Measurements from ENCODE around the gene WDR33.

The WDR33 gene

GRCh38 chr2:127847931-127848330 lies 37.0 kb upstream of the WDR33 start:
- ChIA-PET POLR2A (ENCODE audit: low non-redundant PET) (no interaction called here), CTCF (no interaction called here)
- TF ChIP-seq CTCF (conservative IDR thresholded peaks at IDR 0.05; ENCODE audit: low read depth) = no peak
- DNase-seq (ENCODE audit: low spot score) = no peak
- H3K27ac ChIP-seq = no peak overlapping the region

DNA sequence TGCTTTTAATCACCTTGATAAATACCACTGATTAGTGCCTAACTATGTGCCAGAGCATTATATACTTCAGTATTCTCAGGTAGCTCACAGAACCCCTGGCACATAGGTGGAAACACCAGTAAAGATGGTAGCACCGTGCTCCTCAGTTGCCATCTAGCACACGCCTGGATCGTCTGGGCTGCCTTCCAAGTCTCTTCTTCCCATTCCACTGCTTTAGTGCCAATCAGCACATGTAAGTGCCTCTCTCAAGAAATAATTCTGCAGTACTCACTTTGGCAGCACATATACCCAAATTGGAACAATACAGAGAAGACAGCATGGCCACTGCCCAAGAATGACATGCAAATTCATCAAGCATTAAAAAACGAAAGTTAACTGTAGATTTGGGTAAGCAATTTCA lies 34.0 kb upstream of the WDR33 start:
- TF ChIP-seq CTCF (conservative IDR thresholded peaks at IDR 0.05; ENCODE audit: low read depth) = no peak
- no peak for DNase-seq (ENCODE audit: low spot score)
- H3K27ac ChIP-seq = no peak overlapping the region
- CTCF ChIA-PET = no interaction called here
- POLR2A ChIA-PET (ENCODE audit: low non-redundant PET) = no interaction called here

DNA sequence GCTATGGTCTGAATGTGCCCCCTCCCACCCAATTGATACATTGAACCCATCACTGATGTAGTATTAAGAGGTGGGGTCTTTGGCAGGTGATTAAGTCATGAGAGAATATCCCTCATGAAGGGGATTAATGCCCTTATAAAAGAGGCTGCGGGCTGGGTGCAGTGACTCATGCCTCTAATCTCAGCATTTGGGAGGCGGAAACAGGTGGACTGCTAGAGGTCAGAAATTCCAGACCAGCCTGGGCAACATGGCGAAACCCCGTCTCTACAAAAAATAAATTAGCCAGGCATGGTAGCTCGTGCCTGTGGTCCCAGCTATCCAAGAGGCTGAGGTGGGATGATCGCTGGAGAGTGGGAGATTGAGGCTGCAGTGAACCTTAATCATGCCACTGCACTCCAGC lies 32.7 kb upstream of the WDR33 start:
- no peak for TF ChIP-seq CTCF (conservative IDR thresholded peaks at IDR 0.05; ENCODE audit: low read depth)
- ChIA-PET POLR2A (ENCODE audit: low non-redundant PET) (no interaction called here), CTCF (no interaction called here)
- no peak for DNase-seq (ENCODE audit: low spot score)
- no peak overlapping the region for H3K27ac ChIP-seq

GRCh38 chr2:127841466-127842178 lies 30.7 kb upstream of the WDR33 start:
- POLR2A ChIA-PET (ENCODE audit: low non-redundant PET) = no interaction called here
- DNase-seq (ENCODE audit: low spot score) = no peak
- CTCF ChIA-PET = no interaction called here
- TF ChIP-seq CTCF (conservative IDR thresholded peaks at IDR 0.05; ENCODE audit: low read depth) = no peak
- no peak overlapping the region for H3K27ac ChIP-seq

- no peak for DNase-seq (ENCODE audit: low spot score)
- CTCF ChIA-PET = no interaction called here
- no peak overlapping the region for H3K27ac ChIP-seq
- POLR2A ChIA-PET (ENCODE audit: low non-redundant PET) = no interaction called here
- TF ChIP-seq CTCF (conservative IDR thresholded peaks at IDR 0.05; ENCODE audit: low read depth) = no peak
Measured at GRCh38 chr2:127840893-127841292, 29.9 kb upstream of the WDR33 start.

- CTCF ChIA-PET = no interaction called here
- no peak for DNase-seq (ENCODE audit: low spot score)
- POLR2A ChIA-PET (ENCODE audit: low non-redundant PET) = no interaction called here
- no peak overlapping the region for H3K27ac ChIP-seq
- no peak for TF ChIP-seq CTCF (conservative IDR thresholded peaks at IDR 0.05; ENCODE audit: low read depth)
Measured at GRCh38 chr2:127834951-127835350, 24.0 kb upstream of the WDR33 start.

Measured in RWPE1 (cell line).